Right lobe of liver (tissue), 4 donors: ENCODE results near the gene STK10.

ENCODE experiments used
- CTCF ChIP-seq, 4 donors: fragments of 200-600 bp in 3 of 4; fragments of 450-650 bp in 1 of 4; IDR thresholded peaks; one replicate each; pipeline versions ENCODE4 v1.5.1 to v1.8.0; 2016 to 2022; ENCODE audit warnings: antibody characterized with exemption in 4 of 4, mild to moderate bottlenecking in 2 of 4
- POLR2A ChIP-seq: fragments of 450-650 bp; IDR thresholded peaks from one replicate; pipeline ENCODE4 v1.6.1; 2017; ENCODE audit warnings: antibody characterized with exemption, mild to moderate bottlenecking
- donor health status: DM: no; HTN: no; CAD: no.
- donor health status: DM: no; HTN: no; CAD: no.
- donor health status: DM: no; HTN: yes; CAD: no.

DNA sequence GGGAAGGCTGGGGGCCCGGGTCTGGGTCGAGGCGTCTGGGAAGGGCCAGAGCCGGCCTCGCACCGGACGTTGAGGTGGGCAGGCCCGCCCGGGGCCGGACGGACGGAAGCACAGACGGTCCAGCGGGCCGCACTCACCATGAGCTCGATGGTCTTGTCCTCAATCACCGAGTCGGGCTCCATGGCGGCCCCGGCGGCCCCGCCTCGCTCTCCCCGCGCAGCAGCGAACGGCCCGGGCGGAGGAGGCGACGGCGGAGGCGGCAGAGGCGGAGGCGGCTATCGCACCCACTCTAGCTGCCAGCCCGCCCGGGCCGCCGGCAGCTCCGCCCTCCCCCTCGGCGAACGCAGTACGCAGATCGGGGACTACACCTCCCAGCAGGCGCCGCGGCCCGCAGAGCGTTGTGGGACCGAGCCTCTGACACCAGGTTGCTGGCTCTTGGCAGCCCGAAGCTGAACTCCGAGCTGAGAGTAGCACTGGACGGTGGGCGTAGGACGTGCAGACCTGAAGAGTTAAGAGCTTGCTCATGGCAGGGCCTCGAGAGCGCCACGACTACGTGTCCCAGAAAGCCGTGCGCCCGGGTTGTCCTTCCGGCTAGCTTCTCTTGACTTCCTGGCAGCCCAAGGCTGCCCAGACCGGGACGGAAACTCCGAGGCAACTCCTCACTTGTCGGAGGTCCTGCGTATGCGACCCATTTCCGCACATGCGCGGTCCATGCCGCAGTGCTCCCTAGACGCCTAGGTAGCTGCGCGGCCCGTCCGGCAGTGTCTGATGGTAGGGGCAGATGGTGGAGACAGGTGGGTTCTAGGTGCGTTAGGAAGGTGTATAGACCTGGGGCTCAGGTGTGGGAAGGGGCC, 181.5 kb downstream of the STK10 start, which contains the start of gene FBXW11:
- no peak for TF ChIP-seq CTCF (IDR thresholded peaks at IDR 0.05)
- peak; percentile 78 for TF ChIP-seq POLR2A
